ENCODE data around the gene CDH4.

Gene CDH4

GRCh38 chr20:61535536-61535935 lies 283.5 kb downstream of the CDH4 start:
- CTCF ChIA-PET: no interaction called here

GRCh38 chr20:61535956-61536355 lies 283.9 kb downstream of the CDH4 start:
- POLR2A ChIA-PET: no interaction called here
- TF ChIP-seq ZNF341 (tag by site-specific recombination; IDR thresholded peaks at IDR 0.05; ENCODE audit: low read depth) (no peak), ZNF777 (tag by site-specific recombination; IDR thresholded peaks at IDR 0.05; ENCODE audit: borderline replicate concordance) (no peak), HOXD13 (CRISPR knock-in tag; IDR thresholded peaks at IDR 0.05; ENCODE audit: borderline replicate concordance) (no peak), ZBTB48 (tag by site-specific recombination; IDR thresholded peaks at IDR 0.05) (no peak), ZNF571 (tag by site-specific recombination; IDR thresholded peaks at IDR 0.05) (no peak), ZSCAN30 (tag by site-specific recombination; IDR thresholded peaks at IDR 0.05) (no peak), ZBTB10 (tag by site-specific recombination; IDR thresholded peaks at IDR 0.05) (no peak), ZNF10 (tag by site-specific recombination; IDR thresholded peaks at IDR 0.05) (no peak), ZBTB7A (tag by site-specific recombination; IDR thresholded peaks at IDR 0.05; ENCODE audit: low read depth) (no peak), ZNF624 (tag by site-specific recombination; IDR thresholded peaks at IDR 0.05) (no peak), ZNF16 (tag by site-specific recombination; IDR thresholded peaks at IDR 0.05; ENCODE audit: low read depth) (no peak), ZNF677 (tag by site-specific recombination; IDR thresholded peaks at IDR 0.05) (no peak), CTCF (tag by site-specific recombination; IDR thresholded peaks at IDR 0.05) (no peak), BCL6B (tag by site-specific recombination; IDR thresholded peaks at IDR 0.05) (no peak), BCL11B (tag by site-specific recombination; IDR thresholded peaks at IDR 0.05; ENCODE audit: low read depth) (no peak), ZNF362 (tag by site-specific recombination; IDR thresholded peaks at IDR 0.05) (no peak)
- no peaks in the 10 kb centered on the region for H3K36me3 ChIP-seq (ENCODE audit: control insufficient read depth in 2 of 2, insufficient read depth in 1 of 2, low read length in 2 of 2)
- CTCF ChIA-PET: no interaction called here
- H3K27ac ChIP-seq (ENCODE audit: extremely low read depth, low read depth, low read length): no peak overlapping the region
- H3K9me3 ChIP-seq (ENCODE audit: control insufficient read depth, insufficient read depth, low read depth, low read length): no peaks in the 10 kb centered on the region
- H3K4me1 ChIP-seq (ENCODE audit: control insufficient read depth, insufficient read depth, low read length): no peaks in the 10 kb centered on the region
- H3K4me3 ChIP-seq (ENCODE audit: low read depth, low read length): no peak overlapping the region

More at GRCh38 chr20:61535536-61535935, 283.5 kb downstream of the CDH4 start:
- Histone ChIP-seq H3K4me1 (ENCODE audit: control insufficient read depth, insufficient read depth, low read length) (no peaks in the 10 kb centered on the region), H3K27ac (ENCODE audit: extremely low read depth, low read depth, low read length) (no peak overlapping the region), H3K9me3 (ENCODE audit: control insufficient read depth, insufficient read depth, low read depth, low read length) (no peaks in the 10 kb centered on the region), H3K4me3 (ENCODE audit: low read depth, low read length) (no peak overlapping the region), H3K36me3 (ENCODE audit: control insufficient read depth in 2 of 2, insufficient read depth in 1 of 2, low read length in 2 of 2) (no peaks in the 10 kb centered on the region)
- POLR2A ChIA-PET: no interaction called here
- TF ChIP-seq ZNF701 (tag by site-specific recombination; IDR thresholded peaks at IDR 0.05): no peak
